HEK293 (cell line): ENCODE data around the gene SYNE3.

Experiments
- CTCF ChIA-PET: fragments of 350-600 bp; formaldehyde crosslinking; extraction: SDS; loops from one replicate; lab custom pipeline; 2021; ENCODE audit warnings: antibody characterized with exemption; lab: Yijun Ruan, JAX
- POLR2A ChIA-PET: fragments of 300-600 bp; formaldehyde crosslinking; extraction: SDS; loops from one replicate; lab custom pipeline; 2020; ENCODE audit warnings: antibody characterized with exemption, inconsistent platforms; lab: Yijun Ruan, JAX
- H3K27ac ChIP-seq: fragments of 200-500 bp; sonication (Bioruptor generic); 2 replicates; pipeline ENCODE4 v1.5.1; 2014; ENCODE audit warnings: low read depth, low read length, control low read depth, inconsistent platforms; ENCODE audit errors: extremely low read depth
- H3K36me3 ChIP-seq, 2 experiments: fragments of 200-500 bp in 1 of 2; sonication (Bioruptor generic) in 1 of 2; 1 replicate in 1 of 2; 2 replicates in 1 of 2; pipeline ENCODE4 v1.5.1; 2014 to 2017; ENCODE audit warnings: inconsistent platforms in 2 of 2, low read length in 2 of 2; ENCODE audit not compliant: control insufficient read depth in 2 of 2, insufficient read depth in 1 of 2
- H3K4me1 ChIP-seq: fragments of 200-500 bp; sonication (Bioruptor generic); 2 replicates; pipeline ENCODE4 v1.5.1; 2014; ENCODE audit warnings: mild to moderate bottlenecking, low read length, inconsistent platforms; ENCODE audit not compliant: control insufficient read depth, insufficient read depth
- H3K4me3 ChIP-seq: 2 replicates; pipeline ENCODE4 v1.5.1; 2011; ENCODE audit warnings: low read depth, mild to moderate bottlenecking, control low read depth, low read length, moderate library complexity
- H3K9me3 ChIP-seq: fragments of 200-500 bp; sonication (Bioruptor generic); 2 replicates; pipeline ENCODE4 v1.5.1; 2014; ENCODE audit warnings: low read depth, low read length, inconsistent platforms; ENCODE audit not compliant: control insufficient read depth, insufficient read depth
- BCL11A ChIP-seq: fragments of 450-650 bp; formaldehyde crosslinking; IDR thresholded peaks from 2 replicates; pipeline ENCODE4 v1.5.1; 2016; ENCODE audit warnings: low read depth, missing biosample characterization, missing genetic modification characterization
- CTCF ChIP-seq: fragments of 450-650 bp; formaldehyde crosslinking; IDR thresholded peaks from 2 replicates; pipeline ENCODE4 v1.5.1; 2016; ENCODE audit warnings: missing biosample characterization, missing genetic modification characterization
- INSM2 ChIP-seq: fragments of 450-650 bp; formaldehyde crosslinking; IDR thresholded peaks from 2 replicates; pipeline ENCODE4 v1.5.1; 2016; ENCODE audit warnings: missing biosample characterization, missing genetic modification characterization
- KLF16 ChIP-seq: fragments of 450-650 bp; formaldehyde crosslinking; IDR thresholded peaks from 2 replicates; pipeline ENCODE4 v1.5.1; 2017; ENCODE audit warnings: missing biosample characterization, missing genetic modification characterization
- OVOL3 ChIP-seq: fragments of 450-650 bp; formaldehyde crosslinking; IDR thresholded peaks from 2 replicates; pipeline ENCODE4 v1.5.1; 2016; ENCODE audit warnings: missing biosample characterization, missing genetic modification characterization
- PRDM6 ChIP-seq: fragments of 450-650 bp; formaldehyde crosslinking; IDR thresholded peaks from 2 replicates; pipeline ENCODE4 v1.5.1; 2017; ENCODE audit warnings: missing biosample characterization, missing genetic modification characterization
- SCRT1 ChIP-seq: fragments of 450-650 bp; formaldehyde crosslinking; IDR thresholded peaks from 2 replicates; pipeline ENCODE4 v1.5.1; 2016; ENCODE audit warnings: missing biosample characterization, missing genetic modification characterization, borderline replicate concordance
- SCRT2 ChIP-seq: fragments of 450-650 bp; formaldehyde crosslinking; IDR thresholded peaks from 2 replicates; pipeline ENCODE4 v1.5.1; 2016; ENCODE audit warnings: missing biosample characterization, missing genetic modification characterization
- TCF7L2 ChIP-seq: IDR thresholded peaks from 2 replicates; pipeline ENCODE4 v1.6.1; 2011; ENCODE audit warnings: low read depth, mild to moderate bottlenecking, inconsistent platforms, low read length, moderate library complexity, borderline replicate concordance
- YY2 ChIP-seq: fragments of 450-650 bp; formaldehyde crosslinking; IDR thresholded peaks from 2 replicates; pipeline ENCODE4 v1.5.1; 2016; ENCODE audit warnings: missing biosample characterization, missing genetic modification characterization
- ZNF211 ChIP-seq: fragments of 450-650 bp; formaldehyde crosslinking; IDR thresholded peaks from 2 replicates; pipeline ENCODE4 v1.5.1; 2016; ENCODE audit warnings: low read depth, missing biosample characterization, missing genetic modification characterization
- ZNF223 ChIP-seq: fragments of 450-650 bp; formaldehyde crosslinking; IDR thresholded peaks from 2 replicates; pipeline ENCODE4 v1.5.1; 2016; ENCODE audit warnings: missing biosample characterization, missing genetic modification characterization
- ZNF23 ChIP-seq: fragments of 450-650 bp; formaldehyde crosslinking; IDR thresholded peaks from 2 replicates; pipeline ENCODE4 v1.5.1; 2016; ENCODE audit warnings: missing biosample characterization, missing genetic modification characterization, borderline replicate concordance
- ZNF518A ChIP-seq: fragments of 450-650 bp; formaldehyde crosslinking; conservative IDR thresholded peaks from 2 replicates; pipeline ENCODE4 v1.5.1; 2016; ENCODE audit warnings: low read depth, missing biosample characterization, missing genetic modification characterization
- ZNF549 ChIP-seq: fragments of 450-650 bp; IDR thresholded peaks from 2 replicates; pipeline ENCODE4 v1.5.1; 2018; ENCODE audit warnings: missing biosample characterization, missing genetic modification characterization, mild to moderate bottlenecking, inconsistent platforms, moderate library complexity
- ZNF571 ChIP-seq: fragments of 450-650 bp; formaldehyde crosslinking; IDR thresholded peaks from 2 replicates; pipeline ENCODE4 v1.5.0; 2017; ENCODE audit warnings: missing biosample characterization, missing genetic modification characterization
- ZNF629 ChIP-seq: fragments of 450-650 bp; formaldehyde crosslinking; IDR thresholded peaks from 2 replicates; pipeline ENCODE4 v1.5.1; 2017; ENCODE audit warnings: missing biosample characterization, missing genetic modification characterization
- ZNF707 ChIP-seq: fragments of 450-650 bp; formaldehyde crosslinking; IDR thresholded peaks from 2 replicates; pipeline ENCODE4 v1.5.1; 2016; ENCODE audit warnings: missing biosample characterization, missing genetic modification characterization
- ZSCAN4 ChIP-seq: fragments of 450-650 bp; formaldehyde crosslinking; IDR thresholded peaks from 2 replicates; pipeline ENCODE4 v1.5.1; 2017; ENCODE audit warnings: missing biosample characterization, missing genetic modification characterization
- ZXDB ChIP-seq: fragments of 450-650 bp; formaldehyde crosslinking; IDR thresholded peaks from 2 replicates; pipeline ENCODE4 v1.5.1; 2016; ENCODE audit warnings: missing biosample characterization, missing genetic modification characterization

The SYNE3 gene

GRCh38 chr14:95500201-95500681, 16.2 kb downstream of the SYNE3 start (continued):
- no peak for TF ChIP-seq INSM2 (tag by site-specific recombination)
- no peak for TF ChIP-seq YY2 (tag by site-specific recombination)
- no peak for TF ChIP-seq ZNF223
- no peak for TF ChIP-seq OVOL3 (tag by site-specific recombination)
- no peak for TF ChIP-seq ZSCAN4 (tag by site-specific recombination)

GRCh38 chr14:95499354-95499750, 17.1 kb downstream of the SYNE3 start:
- no peak overlapping the region for H3K4me3 ChIP-seq
- POLR2A ChIA-PET = no interaction called here
- no peaks in the 10 kb centered on the region for H3K9me3 ChIP-seq
- TF ChIP-seq SCRT2 = peak; percentile 85
- peak; percentile 79; the same call in 1 of the 2 replicates for TF ChIP-seq SCRT1
- no peak for TF ChIP-seq ZXDB (tag by site-specific recombination)
- H3K36me3 ChIP-seq = no peaks in the 10 kb centered on the region
- H3K4me1 ChIP-seq = no peaks in the 10 kb centered on the region; the same call in 1 of the 2 replicates
- H3K27ac ChIP-seq = no peak overlapping the region
- CTCF ChIA-PET = interaction anchor here (1.0 kb wide), 1 partner anchor 28 kb away, joined by 3 read pairs; no protein-coding TSS in a partner anchor

GRCh38 chr14:95498622-95499353, 17.7 kb downstream of the SYNE3 start:
- H3K9me3 ChIP-seq = no peaks in the 10 kb centered on the region
- ChIA-PET CTCF (interaction anchor here (1.0 kb wide), 1 partner anchor 28 kb away, joined by 3 read pairs; no protein-coding TSS in a partner anchor), POLR2A (no interaction called here)
- H3K4me3 ChIP-seq = no peak overlapping the region
- TF ChIP-seq ZNF707 = no peak
- TF ChIP-seq ZNF23 (tag by site-specific recombination) = no peak
- no peak for TF ChIP-seq CTCF (tag by site-specific recombination)
- TF ChIP-seq ZNF549 (tag by site-specific recombination) = no peak
- no peak for TF ChIP-seq ZNF518A (tag by site-specific recombination)
- no peak for TF ChIP-seq KLF16 (tag by site-specific recombination)
- TF ChIP-seq BCL11A (tag by site-specific recombination) = no peak
- TF ChIP-seq TCF7L2 = no peak
- no peak for TF ChIP-seq ZNF571
- no peak for TF ChIP-seq ZNF211 (tag by site-specific recombination)
- no peak for TF ChIP-seq ZNF629 (tag by site-specific recombination)
- no peak for TF ChIP-seq PRDM6
- TF ChIP-seq SCRT1 = no peak
- H3K4me1 ChIP-seq = no peaks in the 10 kb centered on the region; the same call in 1 of the 2 replicates
- no peak overlapping the region for H3K27ac ChIP-seq
- H3K36me3 ChIP-seq = no peaks in the 10 kb centered on the region
